Measurements from ENCODE around the gene RPL22. TPM values are rescaled to one million over a fixed set of nuclear protein-coding genes. Genes with fewer than 3 reads are reported as not detected.

The RPL22 gene
- total RNA-seq, 1 experiment from 2014 or later: 112 TPM

- peak; percentile 37 for DNase-seq (ENCODE audit: low spot score)
These were observed 42.3 kb downstream of the RPL22 start for GRCh38 chr1:6157132-6157527.

GRCh38 chr1:6154525-6155319 is 44.7 kb downstream of the RPL22 start:
- DNase-seq (ENCODE audit: low spot score): no peak

GRCh38 chr1:6152882-6153281 is 46.5 kb downstream of the RPL22 start:
- no peak for DNase-seq (ENCODE audit: low spot score)

GRCh38 chr1:6152181-6152580 is 47.2 kb downstream of the RPL22 start:
- no peak for DNase-seq (ENCODE audit: low spot score)

- no peak for DNase-seq (ENCODE audit: low spot score)
These were observed 48.0 kb downstream of the RPL22 start for GRCh38 chr1:6151291-6151822.

GRCh38 chr1:6150006-6150938 is 49.1 kb downstream of the RPL22 start:
- no peak for DNase-seq (ENCODE audit: low spot score)

GRCh38 chr1:6149597-6149996 is 49.8 kb downstream of the RPL22 start:
- no peak for DNase-seq (ENCODE audit: low spot score)

GRCh38 chr1:6148497-6149241 is 50.7 kb downstream of the RPL22 start:
- DNase-seq (ENCODE audit: low spot score): no peak

GRCh38 chr1:6145864-6146410 is 53.5 kb downstream of the RPL22 start:
- no peak for DNase-seq (ENCODE audit: low spot score)

- no peak for DNase-seq (ENCODE audit: low spot score)
These were observed 54.0 kb downstream of the RPL22 start for GRCh38 chr1:6145396-6145750.

- DNase-seq (ENCODE audit: low spot score): no peak
These were observed 54.6 kb downstream of the RPL22 start for GRCh38 chr1:6144647-6145395.

- DNase-seq (ENCODE audit: low spot score): no peak
These were observed 55.2 kb downstream of the RPL22 start for GRCh38 chr1:6144175-6144574.

GRCh38 chr1:6143395-6143794 is 56.0 kb downstream of the RPL22 start:
- peak; percentile 4 for DNase-seq (ENCODE audit: low spot score)

- no peak for DNase-seq (ENCODE audit: low spot score)
These were observed 56.7 kb downstream of the RPL22 start for GRCh38 chr1:6142734-6143133.

GRCh38 chr1:6142036-6142621 is 57.3 kb downstream of the RPL22 start:
- DNase-seq (ENCODE audit: low spot score): no peak

GRCh38 chr1:6141592-6141991 is 57.8 kb downstream of the RPL22 start:
- DNase-seq (ENCODE audit: low spot score): peak; percentile 4

GRCh38 chr1:6140413-6140812 is 59.0 kb downstream of the RPL22 start:
- DNase-seq (ENCODE audit: low spot score): no peak

GRCh38 chr1:6137758-6138157 is 61.6 kb downstream of the RPL22 start:
- DNase-seq (ENCODE audit: low spot score): no peak

GRCh38 chr1:6136516-6137220 is 62.7 kb downstream of the RPL22 start:
- no peak for DNase-seq (ENCODE audit: low spot score)

Measured in A172 (cell line).